GM19023 (cell line): ENCODE results near the gene UBAC2.
A peak's percentile ranks its signal among the peaks of the same experiment; 100 is the strongest.
"Not testable (repeated sequence)": the region's sequence is repeated elsewhere in the genome, so short reads cannot be mapped to it uniquely, and the experiment has no call there.

Source experiments
- ATAC-seq: cut with Tn5 transposase; IDR thresholded peaks from one replicate; pipeline ENCODE4 v1.9.1; 2021; ENCODE audit warnings: mild to moderate bottlenecking, moderate library complexity; ENCODE audit not compliant: unreplicated experiment

The UBAC2 gene

DNA sequence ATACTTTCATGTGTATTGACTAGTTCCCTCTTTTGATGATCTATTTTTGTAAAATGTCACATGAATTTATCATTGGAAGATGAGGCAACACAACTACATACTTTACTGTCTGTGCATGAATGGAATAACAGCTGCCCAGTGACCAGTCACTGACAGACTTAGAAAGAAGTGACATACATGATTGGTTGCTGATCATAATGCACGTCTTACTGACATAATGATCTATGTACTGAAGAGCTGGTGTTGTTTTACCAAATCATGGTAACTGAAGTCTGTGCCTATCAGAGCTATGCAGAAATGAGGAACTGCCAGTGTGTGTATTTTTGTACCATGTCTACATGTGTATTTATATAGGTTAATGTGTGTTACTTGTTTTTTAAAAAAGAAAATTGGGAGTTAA lies 31.1 kb downstream of the UBAC2 start:
- ATAC-seq = no peak

DNA sequence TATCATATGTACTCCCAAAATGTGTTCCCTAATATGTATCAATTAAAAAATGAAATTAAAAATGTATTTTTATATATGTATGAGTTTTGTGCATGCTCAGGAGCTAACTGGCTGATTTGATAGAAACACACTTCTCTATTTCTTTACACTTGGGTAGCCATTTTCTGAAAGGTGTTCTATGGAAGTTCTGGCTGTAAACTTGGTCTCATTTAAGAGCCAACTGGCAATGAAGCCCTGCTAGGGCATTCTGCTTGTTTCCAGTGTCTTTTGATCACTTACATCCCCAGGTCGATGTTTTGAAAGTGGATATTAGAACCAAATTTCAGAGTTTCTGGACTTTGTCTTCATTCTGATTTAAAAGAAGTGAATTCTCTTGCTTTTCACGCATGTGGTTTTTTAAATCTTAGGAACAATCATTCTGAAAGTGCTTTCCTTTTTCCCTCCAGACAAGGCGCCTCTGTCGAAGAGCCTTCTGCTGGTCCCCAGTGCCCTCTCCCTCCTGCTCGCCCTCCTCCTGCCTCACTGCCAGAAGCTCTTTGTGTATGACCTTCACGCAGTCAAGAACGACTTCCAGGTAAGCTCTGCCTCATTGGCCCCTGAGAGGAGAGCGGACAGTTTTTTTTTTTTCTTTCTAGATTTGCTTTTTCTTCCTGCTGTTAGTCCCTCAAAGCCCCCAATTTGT lies 37.5 kb downstream of the UBAC2 start:
- ATAC-seq = peak; percentile 63

DNA sequence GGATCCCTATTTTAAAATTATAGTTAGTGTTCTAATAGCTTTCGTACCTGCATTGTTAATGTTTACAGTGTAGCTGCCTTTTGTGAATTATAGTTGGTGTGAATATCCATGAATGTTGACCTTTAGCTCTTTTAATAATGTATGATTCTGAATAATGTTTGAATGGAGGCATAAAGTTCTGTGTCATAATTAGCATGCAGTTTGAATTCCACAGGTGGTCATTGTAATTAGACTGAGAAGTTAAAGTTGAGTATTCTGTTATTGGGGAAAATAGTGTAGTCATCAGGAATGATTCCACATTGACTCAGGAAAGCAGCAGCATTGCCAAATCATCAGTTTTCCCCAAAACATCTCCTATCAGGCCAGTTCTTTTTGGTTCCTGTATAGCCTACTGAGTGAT lies 45.4 kb downstream of the UBAC2 start:
- no peak for ATAC-seq

- not testable (repeated sequence) for ATAC-seq
Measured at GRCh38 chr13:99249178-99249577, 48.5 kb downstream of the UBAC2 start.

DNA sequence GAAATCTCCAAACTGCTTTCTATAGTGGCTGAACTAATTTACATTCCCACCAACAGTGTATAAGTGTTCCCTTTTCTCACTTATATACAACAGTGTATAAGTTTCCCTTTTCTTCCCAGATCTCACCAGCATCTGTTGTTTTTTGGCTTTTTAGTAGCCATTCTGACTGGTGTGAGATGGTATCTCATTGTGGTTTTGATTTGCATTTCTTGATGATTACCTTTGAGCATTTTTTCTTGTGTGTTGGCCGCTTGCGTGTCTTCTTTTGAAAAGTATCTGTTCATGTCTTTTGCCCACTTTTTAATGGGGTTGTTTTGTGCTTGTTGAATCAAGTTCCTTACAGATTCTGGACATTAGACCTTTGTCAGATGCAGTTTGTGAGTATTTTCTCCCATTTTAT lies 49.0 kb downstream of the UBAC2 start:
- ATAC-seq = not testable (repeated sequence)

- ATAC-seq = no peak
Measured at GRCh38 chr13:99250982-99251825, 50.5 kb downstream of the UBAC2 start.

DNA sequence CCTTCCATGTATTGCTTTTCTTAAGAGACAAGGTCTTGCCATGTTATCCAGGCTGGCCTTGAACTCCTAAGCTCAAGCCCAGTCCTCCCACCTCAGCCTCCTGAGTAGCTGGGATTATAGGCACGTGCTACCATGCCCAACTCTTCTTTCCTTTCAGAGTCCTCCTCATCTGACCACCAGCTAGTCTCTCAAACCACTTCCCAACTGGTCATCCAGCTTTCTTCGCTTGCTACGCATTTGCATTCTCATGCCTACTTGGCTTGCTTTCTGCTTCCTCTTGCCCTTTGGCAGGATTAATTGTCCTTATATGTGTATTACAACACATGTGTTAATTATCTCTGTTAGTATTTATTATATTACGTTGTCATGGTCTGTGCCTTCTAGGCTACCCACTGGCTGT lies 51.3 kb downstream of the UBAC2 start:
- no peak for ATAC-seq

- ATAC-seq = no peak
Measured at GRCh38 chr13:99254830-99255229, 54.2 kb downstream of the UBAC2 start.

GRCh38 chr13:99255271-99255670 lies 54.6 kb downstream of the UBAC2 start:
- no peak for ATAC-seq

GRCh38 chr13:99256283-99256682 lies 55.6 kb downstream of the UBAC2 start:
- no peak for ATAC-seq

GRCh38 chr13:99256709-99257108 lies 56.1 kb downstream of the UBAC2 start:
- ATAC-seq = no peak

DNA sequence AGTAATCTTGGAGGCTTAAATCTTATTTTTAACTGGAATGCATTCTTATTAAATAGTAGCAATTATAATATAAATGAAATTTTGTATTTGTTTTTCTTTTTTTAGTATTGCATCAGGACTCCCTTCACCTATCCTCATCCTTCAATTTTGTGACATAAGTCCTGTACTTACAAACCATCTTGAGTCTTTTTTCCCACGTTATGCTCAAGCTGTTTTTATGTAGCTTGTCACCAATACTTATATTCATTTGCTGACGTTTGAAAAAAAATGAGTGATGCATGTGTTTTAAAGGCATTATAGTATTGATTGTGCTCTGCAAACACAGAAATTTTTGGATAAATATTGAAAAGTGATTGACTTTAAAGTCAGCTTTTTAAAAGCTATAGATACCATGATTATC lies 56.6 kb downstream of the UBAC2 start:
- no peak for ATAC-seq

DNA sequence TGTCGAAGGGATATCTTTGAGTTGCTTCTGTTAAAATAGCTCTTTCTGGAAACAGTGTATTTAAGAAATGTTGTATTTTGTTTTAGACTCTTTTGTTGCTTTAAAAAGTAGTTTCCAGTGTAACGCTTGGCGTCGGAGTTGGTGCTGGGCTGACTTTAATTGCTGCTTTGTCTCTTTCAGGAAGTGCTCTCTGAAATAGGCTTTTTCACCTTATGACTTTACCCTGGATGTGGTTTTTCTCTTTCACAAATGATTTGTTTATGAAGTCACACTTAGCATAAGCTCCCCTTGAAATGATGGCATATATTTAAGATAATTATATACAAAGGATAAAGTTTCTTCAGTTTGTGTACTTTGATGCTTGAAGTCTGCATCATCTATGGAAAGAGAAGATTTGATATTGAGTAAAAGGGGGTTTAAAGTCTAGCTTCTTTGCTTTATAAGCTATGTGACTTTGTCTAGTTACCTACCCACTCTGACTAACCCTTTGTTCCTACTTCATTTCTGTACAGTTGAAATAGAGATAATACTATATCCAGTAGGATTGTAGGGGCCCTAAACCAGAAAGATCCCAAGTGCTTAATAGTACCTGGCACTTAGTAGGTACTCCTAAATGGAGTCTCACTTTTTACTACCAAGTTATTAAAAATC lies 57.7 kb downstream of the UBAC2 start, which contains the start of gene GPR18:
Gene GPR18 (minus strand): TSS at position 170 of the 651 bp plus-strand sequence. CDS start 2,507 bp downstream, outside the sequence.
- ATAC-seq = peak; percentile 89

- peak; percentile 67 for ATAC-seq
Measured at GRCh38 chr13:99258946-99259345, 58.3 kb downstream of the UBAC2 start.

DNA sequence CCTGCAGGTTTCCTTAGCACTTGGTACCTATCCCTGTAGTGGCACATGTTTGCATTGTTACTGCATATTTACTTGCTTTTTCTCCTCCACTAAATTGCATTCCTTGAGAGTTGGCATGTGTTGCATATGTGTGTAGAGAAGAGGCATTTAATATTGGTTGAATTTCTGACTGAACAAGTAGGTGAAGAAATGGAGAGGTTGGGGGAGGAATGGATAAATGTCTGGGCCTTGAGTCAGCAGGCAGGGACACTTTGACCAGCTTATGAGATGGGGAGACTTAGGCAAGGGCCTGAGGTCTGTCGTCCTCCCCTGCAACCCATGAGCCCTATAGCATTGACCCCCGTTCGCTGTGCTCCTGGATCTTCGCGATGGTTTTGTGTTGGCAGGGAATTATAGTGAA lies 59.6 kb downstream of the UBAC2 start:
- ATAC-seq = no peak

DNA sequence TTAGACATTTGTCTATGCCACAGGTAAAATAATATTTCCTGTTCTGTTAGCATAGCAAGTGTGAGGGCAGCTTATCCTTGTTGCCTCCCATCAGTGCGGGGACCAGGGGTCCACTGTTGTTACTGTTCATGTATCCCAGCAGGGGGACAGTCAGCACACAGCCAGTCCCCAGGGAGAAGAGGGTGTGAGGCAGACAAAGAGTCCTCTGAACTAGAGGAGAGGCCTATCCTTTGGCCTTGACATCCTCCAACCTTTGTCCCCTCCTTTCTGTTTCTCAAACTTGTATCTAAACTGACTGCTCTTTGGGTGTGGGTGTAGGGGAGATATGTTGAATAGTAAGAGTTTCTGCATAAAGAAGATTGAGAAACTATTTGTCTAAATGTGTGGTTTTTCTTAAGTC lies 60.4 kb downstream of the UBAC2 start:
- no peak for ATAC-seq

DNA sequence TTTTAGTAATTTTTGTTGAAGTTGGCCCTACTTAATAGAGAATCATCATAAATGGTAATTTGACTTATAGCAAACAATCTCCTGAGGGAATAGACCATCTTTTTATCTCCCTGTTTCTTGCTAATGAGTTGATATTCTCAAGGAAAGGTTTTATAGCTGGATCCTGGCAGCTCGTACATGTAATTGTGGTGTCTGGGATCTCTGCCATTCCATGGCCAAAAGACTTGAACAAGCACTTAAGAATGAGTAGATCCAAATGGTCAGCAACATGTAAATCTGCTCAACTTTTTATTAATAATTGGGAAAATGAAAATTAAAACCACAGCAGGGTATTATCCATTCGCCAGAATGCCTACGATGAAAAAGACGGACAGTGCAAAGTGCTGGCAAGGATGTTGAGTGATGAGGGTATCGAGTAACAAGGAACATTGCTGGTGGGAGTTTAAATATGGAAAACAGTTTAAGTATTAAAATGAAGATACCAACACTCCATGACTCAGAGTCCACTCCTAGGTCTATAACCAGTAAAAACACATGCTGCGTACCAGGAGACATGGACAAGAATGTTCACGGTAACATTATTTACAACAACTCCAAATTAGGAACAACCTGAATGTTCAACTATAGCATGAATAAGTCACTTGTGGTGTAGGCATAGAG lies 62.6 kb downstream of the UBAC2 start:
- no peak for ATAC-seq

GRCh38 chr13:99264051-99264450 lies 63.4 kb downstream of the UBAC2 start:
- ATAC-seq = no peak

GRCh38 chr13:99265162-99265800 lies 64.6 kb downstream of the UBAC2 start:
- no peak for ATAC-seq

DNA sequence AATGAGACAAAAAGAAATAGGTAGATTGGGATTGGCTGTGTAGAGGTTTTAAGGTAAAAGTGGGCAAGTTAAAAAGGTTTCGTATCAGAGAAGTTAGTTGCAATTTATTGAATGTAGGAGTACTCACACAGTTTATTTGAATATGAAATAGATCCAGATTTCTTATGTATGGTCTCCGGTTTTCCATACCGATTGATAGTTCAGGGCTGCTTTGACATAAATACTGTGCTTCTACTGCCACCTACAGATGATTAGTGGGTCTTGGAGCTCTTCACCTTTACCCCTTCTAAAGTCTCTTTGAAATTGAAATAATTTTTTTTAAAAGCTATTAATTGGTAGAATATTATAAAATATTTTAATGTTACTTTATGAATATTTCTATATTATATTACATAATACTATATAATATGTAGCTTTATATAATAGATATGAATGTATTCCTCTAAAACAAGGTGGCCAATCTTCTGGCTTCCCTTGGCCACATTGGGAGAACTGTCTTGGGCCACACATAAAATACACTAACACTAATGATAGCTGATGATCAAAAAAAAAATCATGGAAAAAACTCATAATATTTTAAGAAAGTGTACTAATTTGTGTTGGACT lies 65.3 kb downstream of the UBAC2 start:
- no peak for ATAC-seq
